Stimulated activated CD4-positive, alpha-beta T cell treated with anti-CD3 and anti-CD28 coated beads, Interleukin-1b, Interleukin-23, amount 100 ng/mL, for 1 hour (primary cell): ENCODE results near the gene RASA3.

ENCODE experiments used
- DNase-seq, 2 donors: peaks; one replicate each; pipeline ENCODE4 v3.0.0-alpha.2; 2020; ENCODE audit warnings: low read depth in 2 of 2

The RASA3 gene

GRCh38 chr13:114054830-114055439 lies 77.5 kb downstream of the RASA3 start:
- DNase-seq: no peak

- no peak for DNase-seq
These were observed 78.2 kb downstream of the RASA3 start for GRCh38 chr13:114054264-114054663.

- no peak for DNase-seq
These were observed 79.4 kb downstream of the RASA3 start for GRCh38 chr13:114053026-114053425.

- DNase-seq: no peak
These were observed 81.6 kb downstream of the RASA3 start for GRCh38 chr13:114050536-114051450.

GRCh38 chr13:114049626-114050101 lies 82.8 kb downstream of the RASA3 start:
- DNase-seq: no peak

- peak in 1 of 2 donors; percentile 47 for DNase-seq
These were observed 83.4 kb downstream of the RASA3 start for GRCh38 chr13:114049026-114049425.

GRCh38 chr13:114048443-114048842 lies 84.0 kb downstream of the RASA3 start:
- DNase-seq: no peak

GRCh38 chr13:114047358-114047881 lies 85.0 kb downstream of the RASA3 start:
- no peak for DNase-seq

- DNase-seq: no peak
These were observed 85.9 kb downstream of the RASA3 start for GRCh38 chr13:114046431-114046975.

GRCh38 chr13:114045113-114045735 lies 87.2 kb downstream of the RASA3 start:
- DNase-seq: no peak

GRCh38 chr13:114044486-114044885 lies 87.9 kb downstream of the RASA3 start:
- no peak for DNase-seq

- DNase-seq: no peak
These were observed 88.9 kb downstream of the RASA3 start for GRCh38 chr13:114043421-114044053.

- DNase-seq: no peak
These were observed 90.2 kb downstream of the RASA3 start for GRCh38 chr13:114042066-114042815.

GRCh38 chr13:114041493-114041892 lies 90.9 kb downstream of the RASA3 start:
- DNase-seq: no peak

- DNase-seq: no peak
These were observed 92.8 kb downstream of the RASA3 start for GRCh38 chr13:114039471-114040141.

GRCh38 chr13:114038900-114039299 lies 93.5 kb downstream of the RASA3 start:
- DNase-seq: no peak

- DNase-seq: no peak
These were observed 94.2 kb downstream of the RASA3 start for GRCh38 chr13:114038211-114038613.

- no peak for DNase-seq
These were observed 94.7 kb downstream of the RASA3 start for GRCh38 chr13:114037674-114038073.

- no peak for DNase-seq
These were observed 96.6 kb downstream of the RASA3 start for GRCh38 chr13:114035583-114036531.
